HG03159 (cell line): ENCODE results near the gene IGFBP7.

Source experiments
- ATAC-seq: cut with Tn5 transposase; IDR thresholded peaks from one replicate; pipeline ENCODE4 v1.9.1; 2021; ENCODE audit warnings: mild to moderate bottlenecking, moderate library complexity; ENCODE audit not compliant: unreplicated experiment

The IGFBP7 gene

DNA sequence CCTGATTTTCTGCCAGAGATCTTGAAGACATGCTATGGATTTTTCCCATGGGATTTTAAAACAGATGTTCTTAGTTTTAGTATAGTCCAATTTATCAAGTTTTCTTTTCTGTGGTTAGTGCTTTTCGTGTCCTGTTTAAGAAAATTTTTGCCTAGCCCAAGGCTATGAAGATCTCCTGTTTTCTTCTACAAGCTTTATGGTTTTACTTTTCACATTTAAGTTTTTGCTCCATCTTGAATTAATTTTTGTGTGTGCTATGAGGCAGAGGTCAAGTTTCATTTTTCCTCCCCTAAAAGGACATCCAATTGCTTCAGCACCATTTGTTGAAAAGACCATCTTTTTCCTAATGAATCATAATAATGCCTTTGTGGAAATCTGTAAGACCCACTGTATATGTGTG is 65.9 kb downstream of the IGFBP7 start:
- ATAC-seq, result no peak

DNA sequence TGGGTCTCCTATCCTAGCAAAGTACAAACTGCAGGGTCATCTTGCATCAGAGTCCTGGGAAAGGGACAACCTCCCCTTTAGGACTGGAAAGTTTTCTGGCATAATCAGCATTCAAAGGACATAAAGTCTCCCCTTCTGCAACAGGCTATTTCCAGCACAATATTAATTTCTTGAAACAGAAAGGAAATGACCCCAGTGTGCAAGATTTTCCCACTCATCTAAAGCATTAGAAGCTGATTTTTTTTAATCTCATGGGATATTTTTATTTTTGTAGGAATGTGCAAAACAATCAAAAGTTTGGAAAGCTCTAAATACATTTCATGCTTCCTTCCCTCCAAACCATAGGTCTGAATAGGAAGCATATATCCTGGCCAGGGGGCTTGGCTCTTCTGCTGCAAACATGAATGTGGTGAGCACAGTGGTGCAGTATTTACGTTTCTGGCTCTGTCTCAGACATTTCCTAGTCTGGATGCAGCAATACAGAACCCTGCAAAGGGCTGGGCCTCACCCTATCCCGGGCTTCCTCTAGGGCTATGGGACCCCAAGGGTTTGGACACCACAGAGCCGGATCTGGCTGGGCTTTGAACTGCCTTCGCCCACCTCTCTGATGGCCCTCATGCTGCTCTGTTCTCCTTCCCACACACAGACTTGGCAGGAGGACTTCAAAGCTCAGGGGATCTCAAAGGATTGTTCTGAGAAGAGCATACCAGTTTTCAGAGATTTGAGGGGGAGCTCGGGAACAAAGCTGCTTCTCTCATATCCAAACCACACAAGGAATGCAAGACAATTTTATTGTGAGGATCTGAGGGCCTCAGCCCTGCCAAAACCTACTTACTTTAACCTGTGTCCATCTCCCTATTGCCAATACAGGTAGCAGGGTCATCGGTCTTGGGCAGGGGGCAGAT is 66.6 kb downstream of the IGFBP7 start:
- ATAC-seq, result no peak

DNA sequence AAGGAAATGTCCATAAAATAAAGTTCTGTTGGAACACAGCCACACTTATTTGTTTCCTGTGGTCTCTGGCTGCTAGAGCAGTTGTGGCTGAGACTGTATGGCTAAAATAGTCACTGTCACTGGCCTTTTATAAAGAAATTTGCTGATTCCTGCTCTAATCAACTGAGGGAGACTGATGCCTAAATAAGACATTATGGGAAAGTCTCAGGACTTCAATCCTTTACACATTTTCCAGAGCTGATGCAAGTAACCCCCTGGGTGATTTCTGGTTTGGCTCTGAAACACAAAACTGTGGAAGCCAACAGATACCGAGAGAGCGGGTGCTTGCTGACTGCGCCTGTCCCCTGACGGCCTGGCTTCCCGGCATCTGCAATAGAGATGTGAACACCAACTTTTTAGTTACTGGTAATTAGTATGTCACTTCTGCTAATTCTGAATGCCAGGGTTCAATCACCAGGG is 67.4 kb downstream of the IGFBP7 start:
- ATAC-seq, result no peak

DNA sequence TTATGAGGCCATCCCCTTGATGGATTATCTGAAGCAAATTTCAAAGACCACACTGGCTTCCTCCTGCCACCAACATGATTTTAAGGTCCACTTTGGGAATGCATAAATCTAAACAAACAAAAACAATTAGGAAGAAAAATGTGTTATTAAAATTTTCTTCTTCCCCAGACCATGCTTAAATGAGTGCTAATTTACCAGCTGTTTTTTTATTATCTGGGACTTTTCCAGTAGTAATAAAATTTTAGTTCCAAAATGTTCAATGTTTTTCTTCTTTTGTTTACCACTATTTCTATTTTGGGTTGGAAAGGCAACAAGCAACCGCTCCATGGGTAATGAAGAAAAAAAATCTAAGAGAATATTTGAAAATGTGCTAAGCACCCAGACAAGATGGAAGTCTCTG is 69.2 kb downstream of the IGFBP7 start:
- no peak for ATAC-seq

DNA sequence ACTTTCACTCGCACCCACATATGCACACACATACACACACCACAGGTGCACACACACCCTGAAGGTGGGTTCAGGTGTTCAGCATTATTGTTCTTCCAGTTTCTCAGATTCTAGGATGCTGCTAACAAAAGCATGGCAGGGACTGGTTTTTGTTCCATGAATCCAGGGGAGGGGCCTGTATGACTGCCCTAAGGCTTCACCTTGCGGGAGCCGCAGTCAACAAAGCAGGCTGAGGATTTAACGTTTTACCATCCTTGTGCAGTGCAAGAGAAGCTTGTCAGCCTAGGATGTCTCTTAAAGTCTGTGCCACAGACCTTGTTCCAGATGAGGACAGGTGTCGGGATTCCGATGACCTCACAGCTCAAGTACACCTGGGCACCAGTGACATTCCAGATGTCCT is 69.7 kb downstream of the IGFBP7 start:
- ATAC-seq, result no peak

DNA sequence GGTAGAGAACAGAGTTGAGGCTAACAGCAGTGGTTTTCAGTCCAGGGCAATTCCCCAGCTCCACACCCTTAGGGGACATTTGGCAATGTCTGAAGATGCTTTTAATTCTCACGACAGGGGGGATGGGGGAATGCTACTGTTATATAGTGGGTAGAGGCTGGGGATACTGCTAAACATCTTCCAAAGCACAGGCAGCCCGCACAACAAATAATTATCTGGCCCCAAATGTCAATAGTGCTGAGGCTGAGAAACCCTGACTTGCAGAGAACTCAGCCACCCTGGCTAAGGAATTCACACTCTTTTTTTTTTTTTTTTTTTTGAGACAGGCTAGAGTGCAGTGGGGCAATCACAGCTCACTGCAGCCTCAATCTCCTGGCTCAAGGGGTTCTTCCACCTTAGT is 70.8 kb downstream of the IGFBP7 start:
- no peak for ATAC-seq

DNA sequence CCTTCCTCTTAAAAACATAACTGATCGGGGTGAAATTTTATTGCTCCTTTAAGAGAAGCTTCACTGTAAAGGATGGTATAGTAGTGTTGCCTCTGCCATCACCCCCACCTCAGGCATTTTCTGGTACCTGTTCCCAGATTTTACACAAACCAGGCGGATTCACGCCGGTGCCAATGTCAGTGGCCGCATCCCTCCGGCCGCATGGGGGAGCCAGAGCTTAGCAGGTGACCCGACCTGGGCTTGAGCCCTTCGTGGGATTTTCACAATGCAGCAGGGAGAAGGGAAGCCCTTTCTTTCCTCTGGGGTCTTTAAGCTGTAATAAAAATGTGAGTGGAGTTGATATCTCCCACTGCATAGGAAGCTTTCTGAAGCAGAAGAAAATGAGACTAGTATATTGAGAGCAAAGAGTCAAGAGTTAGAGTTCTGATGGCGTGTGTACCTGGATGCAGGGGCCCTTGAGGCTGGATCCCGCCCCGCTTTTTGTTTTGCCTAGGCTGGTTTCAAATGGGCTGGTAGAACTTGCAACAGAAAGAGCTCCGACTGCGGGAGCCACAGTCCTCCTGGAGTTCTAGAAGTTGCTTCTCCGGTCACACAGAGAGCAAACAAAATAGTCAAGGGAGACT is 72.1 kb downstream of the IGFBP7 start:
- peak; percentile 61 for ATAC-seq

DNA sequence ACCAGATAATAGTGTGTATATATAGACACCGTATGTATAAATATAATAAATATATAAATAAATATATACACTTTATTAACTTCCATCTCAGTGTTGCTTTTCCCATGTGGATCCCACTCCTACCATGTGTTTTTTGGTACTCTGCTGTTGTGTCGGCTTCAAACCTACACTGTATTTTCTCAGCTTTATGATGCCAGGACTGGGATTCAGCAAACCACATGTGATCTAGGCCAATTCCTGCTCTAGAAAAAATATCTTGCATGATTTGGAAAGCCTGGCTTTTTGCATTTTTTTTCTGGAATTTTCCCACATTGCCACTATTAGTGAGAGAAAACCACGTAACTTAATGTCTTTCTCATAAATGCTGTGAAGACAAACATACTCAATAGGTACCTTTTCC is 75.7 kb downstream of the IGFBP7 start:
- ATAC-seq, result no peak

DNA sequence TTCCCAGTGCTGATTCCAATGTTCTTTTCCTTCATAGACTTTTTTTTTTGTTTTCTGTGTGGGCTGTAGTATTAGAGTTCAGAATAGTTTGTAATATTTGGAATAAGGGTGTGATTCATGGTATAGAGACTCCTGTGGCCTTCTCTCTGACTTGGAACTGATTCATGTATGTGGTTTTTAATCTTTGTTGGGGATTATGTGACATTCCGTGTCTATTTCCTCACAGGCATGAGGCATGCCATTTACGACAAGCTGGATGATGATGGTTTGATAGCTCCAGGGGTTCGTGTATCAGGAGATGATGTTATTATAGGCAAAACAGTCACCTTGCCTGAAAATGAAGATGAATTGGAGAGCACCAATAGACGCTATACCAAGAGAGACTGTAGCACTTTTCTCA is 87.1 kb downstream of the IGFBP7 start:
- no peak for ATAC-seq

DNA sequence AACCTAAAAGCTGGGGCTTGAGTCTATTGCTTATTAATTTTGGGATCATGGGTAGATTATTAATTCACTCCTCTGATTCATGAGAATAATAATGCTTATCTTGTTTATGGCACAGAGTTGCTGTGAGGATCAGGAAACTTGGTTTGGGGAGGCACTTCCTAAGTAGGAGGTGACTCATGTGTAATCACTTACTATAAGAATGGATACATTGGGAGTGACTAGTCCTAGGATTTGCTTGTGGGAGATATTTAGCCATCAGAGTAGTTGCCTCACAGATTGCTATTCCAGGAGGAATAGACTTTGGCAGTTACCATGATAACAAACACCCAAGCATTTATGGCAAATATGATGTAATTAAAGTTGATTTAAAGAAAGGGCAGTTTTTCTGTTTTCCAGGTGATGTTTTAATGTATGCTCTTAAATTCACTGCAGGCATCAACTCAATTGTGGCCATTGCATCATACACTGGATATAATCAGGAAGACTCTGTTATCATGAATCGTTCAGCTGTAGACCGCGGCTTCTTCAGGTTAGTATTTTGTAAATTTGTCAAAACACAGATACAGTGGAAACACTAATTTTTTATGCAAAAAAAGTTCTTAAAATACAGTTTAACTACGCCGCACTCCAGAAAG is 89.6 kb downstream of the IGFBP7 start:
- no peak for ATAC-seq

DNA sequence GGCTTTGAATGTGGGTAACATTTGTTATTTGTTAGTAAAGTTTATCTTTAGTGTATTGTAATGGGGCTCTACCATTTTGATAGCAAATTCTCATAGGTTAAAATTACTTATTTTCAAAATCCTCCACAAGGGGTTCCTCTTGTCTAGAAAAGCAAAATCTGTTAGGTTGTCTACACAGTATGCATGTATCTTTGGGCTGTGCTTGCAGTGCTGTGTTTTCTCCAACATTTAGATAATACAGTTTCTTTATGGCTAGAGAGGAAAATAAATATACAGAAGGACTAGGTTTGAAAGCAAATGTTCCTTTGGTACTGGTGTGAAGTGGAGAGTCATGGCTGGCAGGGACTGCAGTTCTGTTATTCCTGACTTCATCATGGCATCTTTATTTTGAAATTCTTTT is 91.2 kb downstream of the IGFBP7 start:
- ATAC-seq, result no peak

DNA sequence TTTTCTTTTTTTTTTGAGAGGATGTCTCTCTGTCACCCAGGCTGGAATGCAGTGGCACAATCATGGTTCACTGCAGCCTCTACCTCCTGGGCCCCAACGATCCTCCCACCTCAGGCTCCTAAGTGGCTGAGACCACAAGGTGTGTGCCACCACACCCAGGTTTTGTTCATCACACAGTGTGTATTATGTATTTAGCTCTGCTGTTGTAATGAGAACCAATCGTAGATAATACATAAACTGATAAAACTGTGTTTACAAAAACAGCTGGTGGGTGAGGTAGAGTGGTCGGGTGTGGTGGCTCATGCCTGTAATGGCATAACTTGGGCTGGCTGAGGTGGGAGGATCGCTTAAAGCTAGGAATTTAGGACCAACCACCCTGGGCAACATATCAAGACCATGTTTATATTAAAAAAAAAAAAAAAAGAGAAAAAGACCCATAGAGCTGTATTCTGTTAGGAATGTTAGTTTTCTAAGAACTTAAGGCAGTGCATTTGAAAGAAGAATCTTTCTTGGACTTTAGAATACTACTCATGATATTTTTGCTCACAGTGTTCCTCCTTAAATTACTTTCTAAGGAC is 96.6 kb downstream of the IGFBP7 start:
- ATAC-seq, result no peak

DNA sequence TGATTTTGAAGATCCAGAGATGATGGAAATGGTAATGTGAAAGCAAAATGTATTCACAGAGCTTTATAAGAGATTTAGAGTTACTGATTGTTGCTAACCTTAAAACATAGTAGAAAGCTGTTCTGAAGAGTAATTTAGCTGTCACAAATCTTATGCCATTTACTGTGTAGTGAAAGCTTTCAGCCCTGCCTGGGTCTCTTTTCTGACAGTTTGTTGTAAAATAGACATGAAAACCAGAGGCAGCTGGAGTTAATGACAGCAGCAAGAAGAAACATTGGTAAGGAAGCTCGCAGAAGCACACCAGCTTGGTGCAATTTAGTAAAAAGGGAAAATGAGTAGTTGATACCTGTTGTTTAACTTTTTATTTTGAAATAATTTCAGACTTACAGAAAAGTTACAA is 110.4 kb downstream of the IGFBP7 start:
- no peak for ATAC-seq

DNA sequence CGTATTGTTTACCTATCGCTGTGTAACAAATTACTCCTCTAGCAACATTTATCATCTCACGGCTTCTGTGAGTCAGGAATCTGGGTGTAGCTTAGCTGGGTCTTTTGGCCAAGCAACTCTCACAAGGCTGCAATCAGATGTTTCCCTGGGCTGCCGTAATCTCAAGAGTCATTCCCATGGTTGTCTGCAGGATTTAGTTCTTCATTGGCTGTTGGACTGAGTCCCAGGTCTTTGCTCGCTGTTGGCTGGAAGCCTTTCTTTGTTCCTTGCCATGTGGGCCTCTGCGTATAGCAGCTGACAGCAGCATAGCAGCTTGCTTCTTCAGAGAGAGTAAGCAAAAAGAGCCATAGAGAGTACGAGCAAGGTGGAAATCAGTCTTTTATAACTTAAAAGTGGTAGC is 114.7 kb downstream of the IGFBP7 start:
- ATAC-seq, result no peak

DNA sequence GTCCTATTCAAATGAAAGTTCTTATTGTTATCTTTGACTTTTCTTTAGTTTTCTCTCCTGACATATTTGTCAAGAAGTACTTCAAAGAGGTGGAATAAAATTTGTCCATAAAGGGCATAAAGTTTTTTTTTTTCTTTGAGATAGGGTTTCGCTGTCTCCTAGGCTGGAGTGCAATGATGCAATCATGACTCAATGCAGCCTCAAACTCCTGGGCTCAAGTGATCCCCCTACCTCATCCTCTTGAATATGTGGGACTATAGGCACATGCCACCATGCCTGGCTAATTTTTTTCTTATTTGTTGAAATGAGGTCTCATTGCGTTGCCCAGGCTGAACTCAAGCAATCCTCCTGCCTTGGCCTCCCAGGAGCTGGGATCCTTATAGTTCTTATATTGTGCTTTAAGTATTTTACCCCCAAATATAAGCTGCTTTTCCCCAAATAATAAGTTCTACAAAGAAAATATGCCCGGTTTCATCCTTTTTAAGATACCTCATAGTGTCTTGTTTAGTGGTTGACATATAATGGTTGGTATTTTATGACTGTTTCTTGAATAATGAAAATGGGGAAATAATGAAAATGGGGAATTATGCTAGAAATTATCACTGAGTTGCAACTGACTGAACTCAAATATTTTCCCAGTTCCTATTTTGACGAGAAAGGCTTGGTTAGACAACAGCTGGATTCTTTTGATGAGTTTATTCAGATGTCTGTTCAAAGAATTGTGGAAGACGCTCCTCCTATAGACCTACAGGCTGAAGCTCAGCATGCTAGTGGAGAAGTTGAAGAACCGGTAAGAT is 119.9 kb downstream of the IGFBP7 start:
- no peak for ATAC-seq

DNA sequence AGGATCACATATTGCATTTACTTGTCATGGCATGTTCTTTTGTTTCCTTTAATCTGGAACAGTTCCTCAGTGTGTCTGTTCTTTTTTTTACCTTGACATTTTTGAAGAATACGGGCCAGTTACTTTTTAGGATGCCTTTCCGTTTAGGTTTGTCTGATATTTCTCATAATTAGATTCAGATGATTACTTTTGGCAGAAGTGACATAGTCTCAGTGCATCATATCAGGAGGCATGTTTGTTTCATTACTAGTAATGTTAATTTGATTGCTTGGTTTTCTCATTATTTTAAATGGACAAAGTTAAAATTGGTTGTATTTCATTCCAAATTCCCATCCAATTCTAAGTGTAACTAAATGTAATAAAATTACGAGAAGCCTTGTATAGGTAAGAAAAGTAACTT is 123.2 kb downstream of the IGFBP7 start:
- ATAC-seq, result no peak

DNA sequence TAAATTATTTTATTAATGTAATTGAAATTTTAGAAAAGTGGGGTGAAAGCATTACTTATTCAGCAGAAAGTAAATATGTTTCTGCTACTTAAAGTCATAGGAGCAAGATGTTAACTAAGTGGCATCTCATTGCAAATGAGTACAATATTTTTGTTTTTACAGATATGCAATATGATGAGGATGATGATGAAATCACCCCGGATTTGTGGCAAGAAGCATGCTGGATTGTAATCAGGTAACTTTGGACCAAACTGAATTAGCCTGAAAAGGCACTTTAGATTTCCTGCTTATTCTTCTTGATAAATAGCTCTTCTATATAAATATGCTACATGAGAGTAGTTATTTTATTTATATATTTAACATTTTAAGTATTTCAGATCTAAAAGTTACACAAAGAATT is 124.0 kb downstream of the IGFBP7 start:
- no peak for ATAC-seq

DNA sequence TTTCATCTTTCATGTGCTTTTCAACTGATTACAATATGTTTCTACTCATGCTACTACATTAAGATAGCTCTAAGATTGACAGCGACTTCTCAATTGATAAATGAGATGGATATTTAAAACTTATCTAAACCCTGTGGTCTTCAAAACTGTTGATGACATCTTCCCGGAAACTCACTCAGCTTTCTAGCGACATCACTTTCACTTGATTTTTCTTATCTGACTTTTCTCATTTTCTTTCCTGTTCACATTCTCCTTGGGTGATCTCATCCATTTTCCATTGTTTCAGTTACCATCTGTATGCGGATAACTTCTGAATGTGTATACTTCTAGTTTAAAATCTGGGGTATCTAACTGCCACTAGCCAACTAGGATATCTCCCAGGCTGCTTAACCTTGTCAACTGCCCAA is 128.4 kb downstream of the IGFBP7 start:
- ATAC-seq, result no peak
